ENCODE results near the gene CCND1.
"Not testable (repeated sequence)": the region's sequence is repeated elsewhere in the genome, so short reads cannot be mapped to it uniquely, and the experiment has no call there.

The CCND1 gene

GRCh38 chr11:69694781-69695180 lies 53.8 kb downstream of the CCND1 start:
- no peak for DNase-seq (ENCODE audit: low read depth)

GRCh38 chr11:69695581-69695980 lies 54.6 kb downstream of the CCND1 start:
- no peak for DNase-seq (ENCODE audit: low read depth)

GRCh38 chr11:69695995-69696394 lies 55.0 kb downstream of the CCND1 start:
- not testable (repeated sequence) for DNase-seq (ENCODE audit: low read depth)

- DNase-seq (ENCODE audit: low read depth), result no peak
These were observed 56.0 kb downstream of the CCND1 start for GRCh38 chr11:69696749-69697468.

GRCh38 chr11:69697469-69697843 lies 56.5 kb downstream of the CCND1 start:
- no peak for DNase-seq (ENCODE audit: low read depth)

GRCh38 chr11:69697861-69698260 lies 56.9 kb downstream of the CCND1 start:
- no peak for DNase-seq (ENCODE audit: low read depth)

- no peak for DNase-seq (ENCODE audit: low read depth)
These were observed 57.4 kb downstream of the CCND1 start for GRCh38 chr11:69698362-69698761.

GRCh38 chr11:69699213-69699612 lies 58.3 kb downstream of the CCND1 start:
- no peak for DNase-seq (ENCODE audit: low read depth)

GRCh38 chr11:69700278-69701140 lies 59.6 kb downstream of the CCND1 start:
- DNase-seq (ENCODE audit: low read depth), result no peak

- no peak for DNase-seq (ENCODE audit: low read depth)
These were observed 61.3 kb downstream of the CCND1 start for GRCh38 chr11:69702239-69702691.

- no peak for DNase-seq (ENCODE audit: low read depth)
These were observed 62.0 kb downstream of the CCND1 start for GRCh38 chr11:69702769-69703452.

GRCh38 chr11:69703453-69703767 lies 62.5 kb downstream of the CCND1 start:
- no peak for DNase-seq (ENCODE audit: low read depth)

All from stimulated activated CD8-positive, alpha-beta memory T cell treated with anti-CD3 and anti-CD28 coated beads, Interleukin-7, amount 100 ng/mL, for 24 hours (primary cell).